ENCODE measurements around the gene CPAMD8. TPM values are rescaled to one million over a fixed set of nuclear protein-coding genes. Genes with fewer than 3 reads are reported as not detected.

CPAMD8 gene
- total RNA-seq, 6 experiments from 2014 or later = 0.11 to 0.20 (median 0.14) TPM; not detected in 1

DNA sequence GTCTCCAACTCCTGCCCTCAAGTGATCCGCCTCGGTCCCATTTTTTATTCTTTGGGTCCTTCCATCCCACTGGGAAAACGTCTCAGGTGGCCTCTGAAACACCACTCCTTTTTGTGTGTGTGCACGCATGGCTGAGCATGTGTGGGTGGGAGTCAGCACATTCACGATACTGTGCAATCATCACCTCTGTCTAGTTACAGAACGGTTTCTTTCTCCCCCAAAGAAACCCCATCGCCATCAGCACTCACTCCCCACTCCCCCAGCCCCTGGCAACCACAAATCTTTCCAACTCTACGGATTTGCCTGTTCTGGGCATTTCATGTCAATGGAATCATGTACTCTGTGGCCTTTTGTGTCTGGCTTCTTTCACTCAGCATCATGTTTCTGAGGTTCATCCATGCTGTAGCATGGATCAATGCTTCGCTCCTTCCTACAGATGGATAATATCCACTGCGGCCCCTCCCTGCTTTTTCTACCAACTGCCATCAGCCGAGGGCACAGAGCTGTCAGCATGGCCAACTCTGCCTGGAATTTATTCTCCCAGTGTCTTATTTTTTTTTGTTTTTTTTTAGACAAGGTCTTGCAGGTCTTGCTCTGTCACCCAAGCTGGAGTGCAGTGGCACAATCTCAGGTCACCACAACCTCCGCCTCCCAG lies 128.1 kb downstream of the CPAMD8 start:
- DNase-seq = no peak
- no peak overlapping the region for H3K27ac Mint-ChIP-seq
- no peaks in the 10 kb centered on the region; the same call in 1 of the 2 replicates for H3K36me3 Mint-ChIP-seq (ENCODE audit: low read depth)
- H3K4me1 Mint-ChIP-seq (ENCODE audit: low read depth) = no peaks in the 10 kb centered on the region
- peaks cover 25% of the 10 kb centered on the region for H3K27me3 Mint-ChIP-seq (ENCODE audit: insufficient read depth)
- H3K9me3 Mint-ChIP-seq = no peaks in the 10 kb centered on the region
- TF ChIP-seq, protein P1, sequence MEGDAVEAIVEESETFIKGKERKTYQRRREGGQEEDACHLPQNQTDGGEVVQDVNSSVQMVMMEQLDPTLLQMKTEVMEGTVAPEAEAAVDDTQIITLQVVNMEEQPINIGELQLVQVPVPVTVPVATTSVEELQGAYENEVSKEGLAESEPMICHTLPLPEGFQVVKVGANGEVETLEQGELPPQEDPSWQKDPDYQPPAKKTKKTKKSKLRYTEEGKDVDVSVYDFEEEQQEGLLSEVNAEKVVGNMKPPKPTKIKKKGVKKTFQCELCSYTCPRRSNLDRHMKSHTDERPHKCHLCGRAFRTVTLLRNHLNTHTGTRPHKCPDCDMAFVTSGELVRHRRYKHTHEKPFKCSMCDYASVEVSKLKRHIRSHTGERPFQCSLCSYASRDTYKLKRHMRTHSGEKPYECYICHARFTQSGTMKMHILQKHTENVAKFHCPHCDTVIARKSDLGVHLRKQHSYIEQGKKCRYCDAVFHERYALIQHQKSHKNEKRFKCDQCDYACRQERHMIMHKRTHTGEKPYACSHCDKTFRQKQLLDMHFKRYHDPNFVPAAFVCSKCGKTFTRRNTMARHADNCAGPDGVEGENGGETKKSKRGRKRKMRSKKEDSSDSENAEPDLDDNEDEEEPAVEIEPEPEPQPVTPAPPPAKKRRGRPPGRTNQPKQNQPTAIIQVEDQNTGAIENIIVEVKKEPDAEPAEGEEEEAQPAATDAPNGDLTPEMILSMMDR (IDR thresholded peaks at IDR 0.05) = no peak
- H3K4me3 Mint-ChIP-seq = peak overlapping the region; percentile 53

DNA sequence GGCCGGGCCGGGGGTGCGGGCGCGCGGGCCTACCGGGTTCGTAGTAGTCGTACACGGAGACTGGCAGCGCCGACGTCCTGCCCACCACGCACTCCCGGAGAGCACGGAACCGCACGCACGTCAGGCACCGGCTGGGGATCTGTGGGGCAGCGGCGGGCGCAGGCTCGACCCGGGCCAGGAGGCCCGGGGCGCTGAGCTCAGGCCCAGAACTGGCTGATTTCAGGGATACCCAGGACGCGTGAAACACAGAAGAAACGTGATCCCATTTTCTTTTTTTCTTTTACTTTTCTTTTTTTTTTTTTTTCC lies 128.8 kb downstream of the CPAMD8 start:
- Mint-ChIP-seq H3K36me3 (ENCODE audit: low read depth) (no peaks in the 10 kb centered on the region; the same call in 1 of the 2 replicates), H3K4me1 (ENCODE audit: low read depth) (no peaks in the 10 kb centered on the region), H3K4me3 (peak overlapping the region; percentile 53), H3K27me3 (ENCODE audit: insufficient read depth) (peaks cover 26% of the 10 kb centered on the region), H3K27ac (no peak overlapping the region), H3K9me3 (no peaks in the 10 kb centered on the region)
- TF ChIP-seq, protein P1 (IDR thresholded peaks at IDR 0.05) = no peak
- no peak for DNase-seq

DNA sequence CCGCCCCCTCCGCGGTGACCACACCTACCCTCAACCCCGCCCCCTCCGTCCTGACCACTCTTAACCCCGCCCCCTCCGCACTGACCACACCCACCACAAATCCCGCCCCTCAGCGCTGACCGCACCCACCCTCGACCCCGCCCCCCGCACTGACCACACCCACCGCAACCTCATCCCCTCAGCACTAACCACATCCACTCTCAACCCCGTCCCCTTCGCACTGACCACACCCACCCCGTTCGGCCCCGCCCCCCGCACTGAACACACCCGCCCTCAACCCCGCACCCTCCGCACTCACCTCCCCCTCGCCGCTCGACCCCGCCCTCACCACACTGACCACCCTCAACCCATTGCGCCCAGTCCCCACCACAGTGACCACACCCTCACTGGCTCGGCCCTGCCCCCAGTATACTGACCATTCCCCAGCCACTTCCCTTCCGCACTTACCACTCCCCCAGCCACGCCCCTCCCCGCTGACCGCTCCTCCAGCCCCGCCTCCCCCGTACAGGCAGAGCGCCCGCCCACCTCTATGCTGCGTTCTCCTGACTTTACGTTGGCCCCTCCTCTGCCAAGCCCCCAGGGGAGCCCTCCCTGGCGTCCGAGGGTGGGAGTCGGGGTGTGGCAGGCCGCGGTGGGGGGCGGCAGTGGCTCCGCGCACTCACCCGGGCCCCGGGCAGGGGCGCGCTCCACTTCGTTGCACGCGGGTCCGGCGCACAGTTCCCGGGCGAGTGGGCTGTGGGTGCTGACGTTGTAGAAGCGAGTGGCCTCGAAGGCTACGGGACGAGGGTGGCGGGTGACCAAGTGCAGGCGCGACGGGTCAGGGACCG lies 129.4 kb downstream of the CPAMD8 start:
- Mint-ChIP-seq H3K36me3 (ENCODE audit: low read depth) (no peaks in the 10 kb centered on the region; the same call in 1 of the 2 replicates), H3K27ac (no peak overlapping the region), H3K4me1 (ENCODE audit: low read depth) (no peaks in the 10 kb centered on the region), H3K27me3 (ENCODE audit: insufficient read depth) (peaks cover 30% of the 10 kb centered on the region), H3K9me3 (no peaks in the 10 kb centered on the region), H3K4me3 (peak overlapping the region; percentile 64)
- peak; percentile 80 for DNase-seq
- TF ChIP-seq, protein P1 (IDR thresholded peaks at IDR 0.05) = no peak

DNA sequence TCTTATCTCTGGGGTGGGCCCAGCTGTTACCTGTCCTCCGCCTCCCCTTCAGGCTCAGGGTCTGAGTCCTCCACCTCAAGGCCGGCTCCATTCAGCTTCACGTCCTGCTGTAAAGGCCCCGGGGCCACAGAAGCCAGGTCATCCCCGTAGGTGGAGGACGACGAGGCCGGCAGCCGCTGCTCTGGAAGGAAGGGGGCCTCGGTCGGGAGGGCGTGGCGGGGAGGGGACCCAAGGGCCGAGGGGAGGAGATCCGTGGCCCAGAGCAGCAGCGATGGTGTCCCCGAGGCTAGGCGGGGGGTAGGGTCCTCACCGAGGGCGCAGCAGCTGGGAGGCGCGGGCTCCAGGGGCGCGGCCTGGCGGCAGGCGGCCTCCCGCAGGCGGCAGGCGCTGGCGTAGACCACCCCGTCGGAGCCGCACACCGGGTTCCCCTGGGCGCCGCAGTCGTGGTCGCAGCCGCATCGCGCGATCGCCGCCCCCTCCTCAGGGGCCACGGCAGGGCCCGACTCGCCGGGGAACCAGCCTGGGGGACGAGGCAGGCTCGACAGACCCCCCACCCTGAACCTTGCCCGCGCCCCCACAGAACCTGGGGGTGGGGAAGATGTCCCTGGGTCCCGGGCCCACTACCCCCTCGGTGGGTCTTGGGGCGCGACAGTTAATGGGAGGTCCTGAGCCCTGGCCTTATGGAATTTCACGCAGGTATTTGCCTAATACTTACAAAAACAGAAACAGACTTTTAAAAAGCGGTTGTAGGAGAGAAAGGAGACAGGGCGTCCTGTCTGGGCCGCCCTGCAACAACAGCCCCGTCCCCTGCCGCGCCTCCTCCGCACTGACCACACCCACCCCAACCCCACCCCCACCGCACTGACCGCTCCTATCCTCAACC lies 130.2 kb downstream of the CPAMD8 start:
- Mint-ChIP-seq H3K27ac (no peak overlapping the region), H3K27me3 (ENCODE audit: insufficient read depth) (peaks cover 27% of the 10 kb centered on the region), H3K4me1 (ENCODE audit: low read depth) (no peaks in the 10 kb centered on the region), H3K9me3 (no peaks in the 10 kb centered on the region), H3K4me3 (peak overlapping the region; percentile 63), H3K36me3 (ENCODE audit: low read depth) (no peaks in the 10 kb centered on the region; the same call in 1 of the 2 replicates)
- TF ChIP-seq, protein P1 (IDR thresholded peaks at IDR 0.05) = no peak
- DNase-seq = no peak

DNA sequence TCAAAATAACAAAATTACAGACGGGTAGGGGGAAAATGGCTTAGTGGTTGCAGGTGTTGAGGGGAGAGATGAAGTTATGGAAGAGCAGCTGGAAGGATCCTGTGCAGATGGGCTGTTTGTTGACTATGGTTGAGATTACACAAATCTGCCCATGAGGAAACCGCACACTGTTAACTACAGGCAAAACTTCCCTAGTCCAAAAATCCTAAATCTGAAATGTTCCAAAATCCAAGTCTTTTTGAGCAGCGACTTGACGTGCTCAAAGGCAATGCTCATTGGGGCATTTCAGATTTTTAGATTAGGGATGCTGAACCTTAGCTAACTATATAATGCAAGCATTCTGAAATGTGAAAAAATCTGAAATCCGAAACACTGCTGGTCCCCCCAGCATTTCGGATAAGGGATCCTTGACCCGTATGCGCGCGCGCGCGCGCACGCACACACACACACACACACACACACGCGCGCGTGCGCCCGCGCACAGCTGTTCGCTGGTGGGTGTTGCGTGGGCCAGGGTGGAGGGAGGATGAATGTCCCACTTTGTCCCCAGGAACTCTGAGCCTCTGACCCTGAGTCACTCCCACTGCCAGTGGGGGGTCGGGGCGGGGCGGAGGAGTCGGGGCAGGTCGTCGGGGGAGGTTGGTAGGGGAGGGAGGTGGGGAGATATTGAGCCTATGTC lies 131.0 kb downstream of the CPAMD8 start:
- Mint-ChIP-seq H3K27ac (no peak overlapping the region), H3K4me3 (no peak overlapping the region), H3K27me3 (ENCODE audit: insufficient read depth) (peaks cover 26% of the 10 kb centered on the region), H3K9me3 (no peaks in the 10 kb centered on the region), H3K4me1 (ENCODE audit: low read depth) (no peaks in the 10 kb centered on the region), H3K36me3 (ENCODE audit: low read depth) (no peaks in the 10 kb centered on the region; the same call in 1 of the 2 replicates)
- DNase-seq = no peak
- TF ChIP-seq, protein P1 (IDR thresholded peaks at IDR 0.05) = no peak

Data from HFFc6 (cell line).